GM12875 (cell line): Measurements from ENCODE around the gene RNU6-9.

Experiments
- H3K4me3 ChIP-seq: one replicate; pipeline ENCODE4 v1.5.1; 2011; ENCODE audit warnings: low read depth, low read length, control low read depth
- TF ChIP-seq, protein P1 (sequence below): IDR thresholded peaks from 2 replicates; pipeline ENCODE4 v1.5.1; 2011; ENCODE audit warnings: low read depth, mild to moderate bottlenecking, control low read depth, inconsistent platforms, low read length, moderate library complexity, borderline replicate concordance; ENCODE audit not compliant: insufficient read depth

RNU6-9 gene

GRCh38 chr19:919199-920050 is 26.1 kb downstream of the RNU6-9 start:
- TF ChIP-seq, protein P1, sequence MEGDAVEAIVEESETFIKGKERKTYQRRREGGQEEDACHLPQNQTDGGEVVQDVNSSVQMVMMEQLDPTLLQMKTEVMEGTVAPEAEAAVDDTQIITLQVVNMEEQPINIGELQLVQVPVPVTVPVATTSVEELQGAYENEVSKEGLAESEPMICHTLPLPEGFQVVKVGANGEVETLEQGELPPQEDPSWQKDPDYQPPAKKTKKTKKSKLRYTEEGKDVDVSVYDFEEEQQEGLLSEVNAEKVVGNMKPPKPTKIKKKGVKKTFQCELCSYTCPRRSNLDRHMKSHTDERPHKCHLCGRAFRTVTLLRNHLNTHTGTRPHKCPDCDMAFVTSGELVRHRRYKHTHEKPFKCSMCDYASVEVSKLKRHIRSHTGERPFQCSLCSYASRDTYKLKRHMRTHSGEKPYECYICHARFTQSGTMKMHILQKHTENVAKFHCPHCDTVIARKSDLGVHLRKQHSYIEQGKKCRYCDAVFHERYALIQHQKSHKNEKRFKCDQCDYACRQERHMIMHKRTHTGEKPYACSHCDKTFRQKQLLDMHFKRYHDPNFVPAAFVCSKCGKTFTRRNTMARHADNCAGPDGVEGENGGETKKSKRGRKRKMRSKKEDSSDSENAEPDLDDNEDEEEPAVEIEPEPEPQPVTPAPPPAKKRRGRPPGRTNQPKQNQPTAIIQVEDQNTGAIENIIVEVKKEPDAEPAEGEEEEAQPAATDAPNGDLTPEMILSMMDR, result no peak
- H3K4me3 ChIP-seq, result peak overlapping the region; percentile 46

- H3K4me3 ChIP-seq, result peak overlapping the region; percentile 46
Measured at GRCh38 chr19:920051-920864, 27.0 kb downstream of the RNU6-9 start.

GRCh38 chr19:924553-925086 is 31.3 kb downstream of the RNU6-9 start:
- TF ChIP-seq, protein P1, result no peak
- peak overlapping the region; percentile 92 for H3K4me3 ChIP-seq

More at GRCh38 chr19:920051-920864, 27.0 kb downstream of the RNU6-9 start:
- TF ChIP-seq, protein P1, result 0 out of 2 replicates have a peak, but pooled peaks have one; percentile 11

DNA sequence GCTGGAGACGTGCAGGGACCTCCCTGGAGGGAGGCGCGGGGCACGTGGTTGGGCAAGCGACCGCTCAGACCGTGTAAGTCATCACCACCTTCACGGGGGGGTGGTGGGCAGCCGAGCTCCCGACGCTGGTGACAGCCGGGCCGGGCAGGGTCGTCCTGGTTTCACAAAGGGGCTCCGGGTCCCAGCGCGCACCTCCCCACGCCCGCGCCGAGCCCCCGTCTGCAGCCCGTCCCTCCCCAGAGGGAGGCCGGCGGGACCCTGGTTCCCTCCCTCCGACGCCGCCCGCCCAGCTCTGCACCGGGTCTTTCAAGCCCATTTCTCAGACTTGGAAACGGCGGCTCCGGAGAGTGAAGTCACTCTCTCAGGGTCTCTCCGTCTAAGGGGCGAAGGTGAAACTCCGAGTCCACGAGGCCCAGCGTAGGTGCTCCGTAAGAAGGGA is 31.8 kb downstream of the RNU6-9 start:
- TF ChIP-seq, protein P1, result no peak
- peak overlapping the region; percentile 92 for H3K4me3 ChIP-seq

DNA sequence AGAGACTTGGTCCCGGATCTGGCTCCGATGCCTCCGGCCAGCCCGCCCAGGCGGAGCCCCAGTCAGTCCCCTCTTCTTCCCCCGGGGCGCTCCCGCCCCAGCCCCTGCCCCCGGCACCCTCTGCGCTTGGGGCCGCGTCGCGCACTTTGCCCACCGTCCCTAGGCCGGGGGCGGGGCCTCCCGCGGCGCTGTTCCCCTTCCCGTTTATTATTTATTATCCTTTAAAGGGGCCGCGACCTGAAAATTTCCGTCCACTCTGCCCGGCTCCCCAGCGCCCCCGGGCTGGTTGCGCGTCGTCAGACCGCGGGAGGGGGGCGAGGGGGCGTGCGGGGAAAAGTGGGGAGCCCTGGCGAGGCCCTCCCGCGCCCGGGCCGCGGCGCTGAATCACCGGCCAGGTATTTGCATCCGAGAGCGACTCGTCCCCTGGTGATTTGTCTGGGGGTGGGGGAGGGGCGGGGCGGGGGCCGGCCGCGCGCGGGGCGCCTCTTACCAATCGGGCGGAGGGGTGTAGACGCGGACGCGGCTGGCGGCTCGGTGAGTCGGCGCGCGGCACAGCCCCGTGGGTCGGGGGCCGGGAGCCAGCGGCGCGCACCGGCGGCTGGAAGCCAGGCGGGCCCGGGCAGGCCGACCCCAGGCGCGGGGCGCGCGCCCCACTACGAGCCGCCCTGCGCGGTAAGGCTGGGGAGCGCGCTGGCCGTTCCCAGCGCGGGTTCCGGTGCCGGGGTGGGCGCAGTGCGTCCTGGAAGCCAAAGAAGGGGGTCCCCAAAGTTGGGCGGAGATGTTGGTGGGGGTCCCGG is 32.4 kb downstream of the RNU6-9 start, which contains the start of gene ARID3A:
ARID3A (plus strand) TSS at position 510 of the 797 bp plus-strand sequence. CDS start 3,494 bp downstream, outside the sequence.
- TF ChIP-seq, protein P1, result no peak
- H3K4me3 ChIP-seq, result peak within 1 kb of the TSS; percentile 92

DNA sequence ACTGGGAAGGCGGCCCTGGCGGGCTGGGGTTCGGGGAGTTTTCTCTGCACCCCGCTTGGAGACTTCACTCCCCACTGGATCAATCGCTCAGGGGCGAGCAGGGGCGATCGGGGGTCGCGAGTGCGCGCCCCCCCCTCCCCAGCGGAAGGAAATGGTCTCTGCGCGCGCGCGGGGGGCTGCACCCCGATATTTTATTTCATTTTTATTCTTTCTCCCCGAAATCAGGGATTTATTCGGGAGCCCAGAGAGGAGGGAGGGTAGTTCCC is 33.0 kb downstream of the RNU6-9 start:
- H3K4me3 ChIP-seq, result peak overlapping the region; percentile 92
- TF ChIP-seq, protein P1, result no peak
